Femur (tissue), 1 donor: ENCODE measurements around the gene NOL9.

Experiments
- DNase-seq: peaks from one replicate; pipeline ENCODE4 v3.0.0-alpha.2; 2017

NOL9 gene

GRCh38 chr1:6486433-6487011, 67.8 kb downstream of the NOL9 start:
- peak; percentile 88 for DNase-seq

GRCh38 chr1:6485168-6486101, 68.9 kb downstream of the NOL9 start:
- DNase-seq, result no peak

- DNase-seq, result no peak
Observed at GRCh38 chr1:6484826-6485167, 69.5 kb downstream of the NOL9 start.

- no peak for DNase-seq
Observed at GRCh38 chr1:6483761-6484117, 70.6 kb downstream of the NOL9 start.

GRCh38 chr1:6483017-6483760, 71.1 kb downstream of the NOL9 start:
- no peak for DNase-seq

- DNase-seq, result no peak
Observed at GRCh38 chr1:6481820-6482219, 72.5 kb downstream of the NOL9 start.

DNA sequence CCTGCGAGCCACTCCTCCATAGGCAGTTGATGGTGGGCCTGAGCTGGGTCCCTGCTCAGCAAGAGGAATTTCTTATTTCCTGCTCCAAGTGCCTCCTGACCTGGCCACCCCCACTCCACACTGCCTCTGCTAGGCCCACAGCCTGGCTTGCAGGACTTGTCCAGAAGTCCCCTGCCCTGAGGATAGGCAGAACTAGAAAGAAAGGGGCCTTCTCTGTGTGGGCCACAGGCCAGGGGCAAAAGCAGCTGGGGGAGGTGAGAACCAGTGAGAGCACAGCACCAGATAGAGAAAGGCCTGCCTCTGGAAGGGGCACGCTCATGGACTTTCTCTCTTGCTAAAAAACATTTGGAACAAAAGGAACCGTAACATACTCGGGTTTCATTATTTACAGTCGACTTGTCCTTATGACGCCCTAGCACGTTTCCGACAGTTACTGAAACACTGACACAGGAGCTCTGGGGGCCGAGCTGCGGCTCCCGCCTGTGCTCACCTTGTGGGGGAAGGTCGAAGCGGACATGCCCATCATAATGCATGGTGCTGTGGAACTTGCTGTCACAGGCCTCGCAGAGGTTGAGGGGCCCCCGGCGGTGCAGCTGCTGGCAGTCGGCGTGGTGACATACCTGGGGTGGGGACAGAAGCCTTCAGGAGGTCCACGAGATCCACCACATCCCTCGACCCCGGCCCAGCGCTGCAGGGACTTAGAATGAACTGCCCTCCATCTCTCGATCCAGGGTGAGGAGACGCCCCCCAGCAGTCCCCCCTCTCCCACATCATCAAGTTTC, 77.1 kb downstream of the NOL9 start:
- no peak for DNase-seq

- no peak for DNase-seq
Observed at GRCh38 chr1:6476483-6476882, 77.8 kb downstream of the NOL9 start.

GRCh38 chr1:6475381-6476133, 78.8 kb downstream of the NOL9 start:
- no peak for DNase-seq

- DNase-seq, result no peak
Observed at GRCh38 chr1:6474815-6475282, 79.5 kb downstream of the NOL9 start.

- no peak for DNase-seq
Observed at GRCh38 chr1:6473974-6474814, 80.1 kb downstream of the NOL9 start.

- DNase-seq, result no peak
Observed at GRCh38 chr1:6473156-6473555, 81.2 kb downstream of the NOL9 start.

DNA sequence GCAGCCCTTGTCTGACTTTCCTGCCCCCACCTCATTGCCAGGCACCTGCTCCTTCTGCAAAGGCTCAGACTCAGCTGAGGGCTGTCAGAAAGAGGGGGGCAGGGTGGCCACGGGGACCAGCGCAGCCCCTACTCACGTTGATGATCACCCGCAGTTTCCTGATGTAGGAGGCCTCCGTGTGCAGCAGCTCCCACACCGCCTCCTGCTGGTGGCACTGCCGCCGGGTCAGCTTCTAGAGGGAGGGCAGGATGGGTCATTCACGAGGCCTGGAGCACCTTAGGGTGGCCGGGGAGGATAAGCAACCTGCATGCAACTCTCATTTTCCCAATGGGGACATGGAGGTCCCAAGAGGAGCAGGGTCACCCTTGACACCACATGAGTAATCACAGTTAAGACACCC, 81.9 kb downstream of the NOL9 start:
- no peak for DNase-seq

GRCh38 chr1:6471970-6472368, 82.3 kb downstream of the NOL9 start:
- DNase-seq, result no peak
